HCT116 (cell line): ENCODE data around the gene WDR82. TPM values are rescaled to one million over a fixed set of nuclear protein-coding genes. Genes with fewer than 3 reads are reported as not detected.

ENCODE experiments used
- ATAC-seq: fragments of 200-7000 bp; cut with Tn5 transposase; 2 replicates; pipeline ENCODE4 v1.9.1; 2020; ENCODE audit warnings: mild to moderate bottlenecking, moderate library complexity
- BruUV-seq: library from RNA; stranded (reverse); fragments of 400-500 nt; replicated peaks from 2 replicates; lab custom pipeline; 2021; lab: Mats Ljungman, UMichigan
- CTCF ChIA-PET: fragments of 300-600 bp; sonication (Branson Sonifier 250); formaldehyde crosslinking; loops from one replicate; lab custom pipeline; 2021; ENCODE audit warnings: antibody characterized with exemption; lab: Charles Lee
- POLR2A ChIA-PET: fragments of 300-600, 350-600 bp; sonication (Branson Sonifier 250); formaldehyde crosslinking; loops from one replicate; lab custom pipeline; 2021; ENCODE audit warnings: antibody characterized with exemption; lab: Charles Lee
- RAD21 ChIA-PET, 2 experiments: fragments of 300-600 bp; sonication (Branson Sonifier 250); formaldehyde crosslinking; loops; one replicate each; lab custom pipeline; 2023; ENCODE audit warnings: low total read pairs in 2 of 2; ENCODE audit not compliant: uncharacterized antibody in 2 of 2, unreplicated experiment in 2 of 2, low non-redundant PET in 1 of 2; lab: Charles Lee
- DNase-seq: peaks from one replicate; pipeline ENCODE4 v3.0.0-alpha.2; 2010; ENCODE audit warnings: low read depth, low spot score
- H2AFZ ChIP-seq: fragments of 200-600 bp; shearing (Covaris generic), sonication (generic); 2 replicates; pipeline ENCODE4 v1.6.1; 2017; ENCODE audit warnings: low read depth, mixed run types, mixed read lengths, antibody characterized with exemption, low read length; ENCODE audit not compliant: poor library complexity, severe bottlenecking
- H3K27ac ChIP-seq: 2 replicates; pipeline ENCODE4 v1.5.1; 2012; ENCODE audit warnings: low read depth, low read length
- H3K27me3 ChIP-seq: fragments of 200-600 bp; sonication (generic); 2 replicates; pipeline ENCODE4 v1.6.1; 2016; ENCODE audit warnings: mixed run types, low read length, mixed read lengths; ENCODE audit not compliant: insufficient read depth
- H3K36me3 ChIP-seq, 2 experiments: fragments of 200-500 bp in 1 of 2; fragments of 200-600 bp in 1 of 2; sonication (Bioruptor generic) in 1 of 2; sonication (generic) in 1 of 2; 2 replicates each; pipeline versions ENCODE4 v1.5.1 to v1.6.1; 2014 to 2016; ENCODE audit warnings: low read length in 2 of 2, inconsistent platforms in 1 of 2, mixed read lengths in 1 of 2, mixed run types in 1 of 2; ENCODE audit not compliant: insufficient read depth in 2 of 2, control insufficient read depth in 1 of 2
- H3K4me1 ChIP-seq, 2 experiments: fragments of 200-600 bp in 1 of 2; sonication (generic) in 1 of 2; 2 replicates each; pipeline versions ENCODE4 v1.5.1 to v1.6.1; 2012 to 2017; ENCODE audit warnings: low read length in 2 of 2, inconsistent platforms in 1 of 2, mild to moderate bottlenecking in 1 of 2, mixed read lengths in 1 of 2, mixed run types in 1 of 2, moderate library complexity in 1 of 2; ENCODE audit not compliant: insufficient read depth in 2 of 2, control insufficient read depth in 1 of 2
- H3K4me2 ChIP-seq: fragments of 200-600 bp; sonication (generic); 2 replicates; pipeline ENCODE4 v1.6.1; 2017; ENCODE audit warnings: mixed run types, low read length, mixed read lengths
- H3K4me3 ChIP-seq, 2 experiments: fragments of 200-600 bp in 1 of 2; sonication (generic) in 1 of 2; replicated peaks in 1 of 2; 2 replicates each; pipeline ENCODE4 v1.5.1; 2011 to 2016; ENCODE audit warnings: low read length in 2 of 2, control low read depth in 1 of 2, low read depth in 1 of 2, mild to moderate bottlenecking in 1 of 2, mixed read lengths in 1 of 2, mixed run types in 1 of 2
- H3K79me2 ChIP-seq: fragments of 200-600 bp; sonication (generic); 2 replicates; pipeline ENCODE4 v1.6.1; 2017; ENCODE audit warnings: mild to moderate bottlenecking, mixed run types, low read length, moderate library complexity, mixed read lengths; ENCODE audit not compliant: insufficient read depth
- H3K9ac ChIP-seq: fragments of 200-600 bp; sonication (generic); 2 replicates; pipeline ENCODE4 v1.6.1; 2016; ENCODE audit warnings: low read length, mixed read lengths
- H3K9me2 ChIP-seq: fragments of 200-600 bp; sonication (generic), shearing (Covaris generic); 2 replicates; pipeline ENCODE4 v1.6.1; 2017; ENCODE audit warnings: mixed run types, mild to moderate bottlenecking, moderate library complexity; ENCODE audit not compliant: insufficient read depth
- H3K9me3 ChIP-seq, 2 experiments: fragments of 200-500 bp in 1 of 2; fragments of 200-600 bp in 1 of 2; sonication (Bioruptor generic) in 1 of 2; sonication (generic) in 1 of 2; 2 replicates each; pipeline ENCODE4 v1.6.1; 2014 to 2017; ENCODE audit warnings: low read length in 2 of 2, mixed read lengths in 2 of 2, inconsistent platforms in 1 of 2, low read depth in 1 of 2, mild to moderate bottlenecking in 1 of 2, mixed run types in 1 of 2, moderate library complexity in 1 of 2; ENCODE audit not compliant: control insufficient read depth in 1 of 2, insufficient read depth in 1 of 2
- H4K20me1 ChIP-seq: fragments of 200-600 bp; sonication (generic), shearing (Covaris generic); 2 replicates; pipeline ENCODE4 v1.6.1; 2017; ENCODE audit warnings: mixed run types, mild to moderate bottlenecking, moderate library complexity; ENCODE audit not compliant: insufficient read depth
- CEBPB ChIP-seq: IDR thresholded peaks from 2 replicates; pipeline ENCODE4 v1.6.1; 2012; ENCODE audit warnings: low read depth
- EGR1 ChIP-seq: IDR thresholded peaks from 2 replicates; pipeline ENCODE4 v1.6.1; 2012; ENCODE audit warnings: low read depth
- JUND ChIP-seq: IDR thresholded peaks from 2 replicates; pipeline ENCODE4 v1.6.1; 2012
- POLR2A ChIP-seq: IDR thresholded peaks from 2 replicates; pipeline ENCODE4 v1.7.0; 2011; ENCODE audit warnings: borderline replicate concordance; ENCODE audit not compliant: insufficient read depth, insufficient read length; ENCODE audit errors: extremely low read depth
- SP1 ChIP-seq: IDR thresholded peaks from 2 replicates; pipeline ENCODE4 v1.6.1; 2012; ENCODE audit warnings: low read depth
- SRF ChIP-seq: IDR thresholded peaks from 2 replicates; pipeline ENCODE4 v1.6.1; 2012; ENCODE audit warnings: low read depth
- YY1 ChIP-seq: IDR thresholded peaks from 2 replicates; pipeline ENCODE4 v1.6.1; 2011; ENCODE audit warnings: low read length, low read depth, moderate library complexity, mild to moderate bottlenecking; ENCODE audit not compliant: insufficient replicate concordance; ENCODE audit errors: extremely low read depth
- intact Hi-C: fragments of 100-400 bp; cut with micrococcal nuclease; formaldehyde crosslinking; loops from 2 replicates; pipeline ENCODE4 v1.10.0; 2022
- total RNA-seq: library from RNA; stranded (reverse); gene quantifications from one replicate; pipeline ENCODE4 v1.2.1, GENCODE V29; 2021; ENCODE audit not compliant: unreplicated experiment
- TF ChIP-seq, protein P1 (sequence below): IDR thresholded peaks from 2 replicates; pipeline ENCODE4 v1.6.1; 2012

The WDR82 gene
- total RNA-seq, 1 experiment from 2014 or later: 89.7 TPM

GRCh38 chr3:52317208-52318000 is 39.0 kb upstream of the WDR82 start:
- RAD21 ChIA-PET: no interaction called here
- POLR2A ChIA-PET: no interaction called here

DNA sequence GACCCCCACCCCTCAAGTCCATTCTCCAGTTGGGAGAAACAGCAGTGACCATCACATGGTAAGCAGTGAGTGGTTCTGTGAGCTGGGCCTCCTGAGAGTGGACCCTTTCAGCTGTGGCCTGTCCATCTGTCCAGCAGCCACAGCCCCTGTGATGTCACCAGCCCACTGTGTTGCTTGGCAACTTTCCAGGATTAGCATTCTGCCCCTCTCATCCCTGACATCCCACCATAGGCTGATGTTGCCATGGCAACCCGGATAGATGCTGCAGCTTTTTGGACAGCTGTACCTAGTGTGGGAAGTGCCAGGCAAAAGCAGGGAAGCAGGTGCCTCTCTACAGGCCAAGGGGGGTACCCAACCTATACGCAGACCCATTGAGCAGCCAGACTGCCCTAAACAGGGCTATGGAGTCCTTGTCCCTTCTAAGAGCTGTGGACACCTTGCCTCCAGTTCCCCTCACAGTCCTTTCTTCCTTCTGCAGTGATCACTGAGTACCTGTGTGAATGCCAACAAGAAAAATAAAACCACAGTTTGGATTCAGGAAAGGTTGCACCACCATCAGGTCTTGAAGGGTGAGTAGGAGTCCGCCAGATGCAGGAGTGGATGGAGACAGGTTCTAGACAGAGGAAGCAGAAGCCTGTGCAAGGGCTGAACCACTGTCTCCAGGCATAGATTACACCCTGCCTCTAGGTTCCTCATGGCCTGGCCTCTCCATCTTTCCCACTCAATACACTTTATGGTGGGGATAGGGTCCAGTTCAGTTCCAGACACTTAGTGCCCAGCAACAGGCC is 37.7 kb upstream of the WDR82 start, which contains the start of gene DNAH1:
DNAH1 (plus strand) TSS at position 343 of the 788 bp plus-strand sequence. CDS start 6,124 bp downstream, outside the sequence.
- H3K4me3 ChIP-seq: no peak within 1 kb of the TSS

More at GRCh38 chr3:52317208-52318000, 39.0 kb upstream of the WDR82 start:
- Histone ChIP-seq H2AFZ (no peak overlapping the region), H3K9me2 (no peaks in the 10 kb centered on the region), H3K9me3 (no peaks in the 10 kb centered on the region), H3K27me3 (no peaks in the 10 kb centered on the region), H3K36me3 (no peaks in the 10 kb centered on the region), H4K20me1 (no peaks in the 10 kb centered on the region), H3K4me1 (peaks cover 15 to 27% of the 10 kb centered on the region in 2 experiments; a peak in 3 of 4 replicates), H3K79me2 (no peaks in the 10 kb centered on the region), H3K4me3 (no peak overlapping the region), H3K4me2 (no peak overlapping the region), H3K9ac (no peak overlapping the region), H3K27ac (no peak overlapping the region)
- BruUV-seq: no TSS peak
- CTCF ChIA-PET: no interaction called here
- TF ChIP-seq POLR2A: no peak
- TF ChIP-seq, protein P1, sequence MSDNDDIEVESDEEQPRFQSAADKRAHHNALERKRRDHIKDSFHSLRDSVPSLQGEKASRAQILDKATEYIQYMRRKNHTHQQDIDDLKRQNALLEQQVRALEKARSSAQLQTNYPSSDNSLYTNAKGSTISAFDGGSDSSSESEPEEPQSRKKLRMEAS: no peak
- TF ChIP-seq YY1: no peak
- TF ChIP-seq SRF: no peak
- no peak for DNase-seq
- intact Hi-C loops: no loop called here
- ATAC-seq: no peak

More for the DNA sequence above, 37.7 kb upstream of the WDR82 start, which contains the start of gene DNAH1:
- Histone ChIP-seq H3K9ac (no peak within 1 kb of the TSS), H3K27me3 (no peaks in the 10 kb centered on the region), H3K9me2 (no peaks in the 10 kb centered on the region), H2AFZ (no peak within 1 kb of the TSS), H3K79me2 (no peaks in the 10 kb centered on the region), H4K20me1 (no peaks in the 10 kb centered on the region), H3K4me1 (peaks cover 15 to 27% of the 10 kb centered on the region in 2 experiments; a peak in 3 of 4 replicates), H3K27ac (no peak within 1 kb of the TSS)
- POLR2A ChIA-PET: no interaction called here
- ATAC-seq: no peak
- RAD21 ChIA-PET: no interaction called here
- BruUV-seq: no TSS peak
- intact Hi-C loops: no loop called here
- TF ChIP-seq SP1: no peak
- TF ChIP-seq EGR1: no peak
- no peak for TF ChIP-seq CEBPB
- TF ChIP-seq JUND: no peak
- TF ChIP-seq, all 23 proteins: peak for 0
- no peak within 1 kb of the TSS for H3K4me2 ChIP-seq
- DNase-seq: no peak
- CTCF ChIA-PET: no interaction called here
- no peaks in the 10 kb centered on the region for H3K36me3 ChIP-seq
- H3K9me3 ChIP-seq: no peaks in the 10 kb centered on the region
